Skeletal muscle tissue (tissue), 4 donors: ENCODE measurements around the gene SULT1E1. TPM values are rescaled to one million over a fixed set of nuclear protein-coding genes. Genes with fewer than 3 reads are reported as not detected.

Experiments used
- H3K27ac ChIP-seq: one replicate; pipeline ENCODE4 v1.7.0; 2013; ENCODE audit warnings: mild to moderate bottlenecking, low read depth, low read length, inconsistent platforms
- H3K27me3 ChIP-seq, 3 donors: one replicate each; pipeline ENCODE4 v1.7.0; 2013; ENCODE audit warnings: low read length in 3 of 3; ENCODE audit not compliant: control insufficient read depth in 3 of 3, insufficient read depth in 3 of 3
- H3K36me3 ChIP-seq, 3 donors: one replicate each; pipeline ENCODE4 v1.7.0; 2013; ENCODE audit warnings: low read length in 3 of 3; ENCODE audit not compliant: control insufficient read depth in 3 of 3, insufficient read depth in 3 of 3
- H3K4me1 ChIP-seq, 3 donors: one replicate each; pipeline ENCODE4 v1.7.0; 2013; ENCODE audit warnings: low read length in 3 of 3, mild to moderate bottlenecking in 3 of 3; ENCODE audit not compliant: control insufficient read depth in 3 of 3, insufficient read depth in 3 of 3
- H3K4me3 ChIP-seq, 3 donors: one replicate each; pipeline ENCODE4 v1.7.0; 2013; ENCODE audit warnings: low read length in 3 of 3
- H3K9ac ChIP-seq, 3 donors: one replicate each; pipeline ENCODE4 v1.7.0; 2013; ENCODE audit warnings: low read length in 3 of 3, mild to moderate bottlenecking in 3 of 3, moderate library complexity in 2 of 3, low read depth in 1 of 3
- H3K9me3 ChIP-seq, 3 donors: one replicate each; pipeline ENCODE4 v1.7.0; 2013; ENCODE audit warnings: low read length in 3 of 3; ENCODE audit not compliant: control insufficient read depth in 3 of 3
- total RNA-seq: library from RNA; depleted of rRNA; stranded (reverse); fragments of >200 nt; gene quantifications from one replicate; pipeline ENCODE4 v1.2.3, GENCODE V29; 2014
- donor health status: Osteomylitis.

Gene SULT1E1
- total RNA-seq, 1 donor from 2014 or later, result 29.7 TPM

GRCh38 chr4:69816236-69816635 is 43.7 kb downstream of the SULT1E1 start:
- Histone ChIP-seq H3K9me3 (no peaks in the 10 kb centered on the region), H3K27me3 (no peaks in the 10 kb centered on the region), H3K36me3 (no peaks in the 10 kb centered on the region), H3K27ac (no peak overlapping the region), H3K4me1 (no peaks in the 10 kb centered on the region), H3K4me3 (no peak overlapping the region), H3K9ac (no peak overlapping the region)

GRCh38 chr4:69813628-69814027 is 46.3 kb downstream of the SULT1E1 start:
- H3K27ac ChIP-seq, result no peak overlapping the region
- H3K27me3 ChIP-seq, result no peaks in the 10 kb centered on the region
- H3K9ac ChIP-seq, result no peak overlapping the region
- no peak overlapping the region for H3K4me3 ChIP-seq
- no peaks in the 10 kb centered on the region for H3K9me3 ChIP-seq
- no peaks in the 10 kb centered on the region for H3K4me1 ChIP-seq
- H3K36me3 ChIP-seq, result no peaks in the 10 kb centered on the region

GRCh38 chr4:69811166-69811565 is 48.8 kb downstream of the SULT1E1 start:
- Histone ChIP-seq H3K9ac (no peak overlapping the region), H3K36me3 (no peaks in the 10 kb centered on the region), H3K27ac (no peak overlapping the region), H3K4me3 (no peak overlapping the region), H3K4me1 (no peaks in the 10 kb centered on the region), H3K9me3 (no peaks in the 10 kb centered on the region), H3K27me3 (no peaks in the 10 kb centered on the region)

- H3K4me1 ChIP-seq, result no peaks in the 10 kb centered on the region
- no peak overlapping the region for H3K9ac ChIP-seq
- H3K27ac ChIP-seq, result no peak overlapping the region
- no peaks in the 10 kb centered on the region for H3K9me3 ChIP-seq
- no peaks in the 10 kb centered on the region for H3K27me3 ChIP-seq
- H3K36me3 ChIP-seq, result no peaks in the 10 kb centered on the region
- no peak overlapping the region for H3K4me3 ChIP-seq
Measured at GRCh38 chr4:69800599-69800998, 59.3 kb downstream of the SULT1E1 start.

GRCh38 chr4:69799337-69799736 is 60.6 kb downstream of the SULT1E1 start:
- Histone ChIP-seq H3K36me3 (no peaks in the 10 kb centered on the region), H3K4me3 (no peak overlapping the region), H3K9me3 (no peaks in the 10 kb centered on the region), H3K4me1 (no peaks in the 10 kb centered on the region), H3K9ac (no peak overlapping the region), H3K27ac (no peak overlapping the region), H3K27me3 (no peaks in the 10 kb centered on the region)

- no peaks in the 10 kb centered on the region for H3K9me3 ChIP-seq
- H3K36me3 ChIP-seq, result no peaks in the 10 kb centered on the region
- no peak overlapping the region for H3K4me3 ChIP-seq
- no peak overlapping the region for H3K27ac ChIP-seq
- H3K27me3 ChIP-seq, result no peaks in the 10 kb centered on the region
- no peak overlapping the region for H3K9ac ChIP-seq
- H3K4me1 ChIP-seq, result no peaks in the 10 kb centered on the region
Measured at GRCh38 chr4:69793732-69794131, 66.2 kb downstream of the SULT1E1 start.

Other genes with a start within 250 kb of the SULT1E1 start
- not detected for gene UGT2A2, start 220.5 kb downstream of the SULT1E1 start, total RNA-seq
- under 0.01 TPM for gene UGT2A1, start 206.9 kb downstream of the SULT1E1 start, total RNA-seq
- gene SULT1B1, start 99.5 kb downstream of the SULT1E1 start, total RNA-seq, result 0.52 TPM
- not detected for gene CSN1S1, start 70.9 kb upstream of the SULT1E1 start, total RNA-seq
- not detected for gene CSN2, start 105.6 kb upstream of the SULT1E1 start, total RNA-seq
- gene STATH, start 135.8 kb upstream of the SULT1E1 start, total RNA-seq, result not detected
- not detected for gene HTN3, start 168.3 kb upstream of the SULT1E1 start, total RNA-seq
- not detected for gene HTN1, start 190.3 kb upstream of the SULT1E1 start, total RNA-seq